HG03060 (cell line): ENCODE results near the gene P2RX6.
"Not testable (repeated sequence)": the region's sequence is repeated elsewhere in the genome, so short reads cannot be mapped to it uniquely, and the experiment has no call there.

Source experiments
- ATAC-seq: cut with Tn5 transposase; IDR thresholded peaks from one replicate; pipeline ENCODE4 v1.9.1; 2021; ENCODE audit warnings: low read depth, moderate number of reproducible peaks; ENCODE audit not compliant: unreplicated experiment

P2RX6 gene

GRCh38 chr22:21030032-21030431 is 15.1 kb downstream of the P2RX6 start:
- ATAC-seq = no peak

- no peak for ATAC-seq
These were observed 15.9 kb downstream of the P2RX6 start for GRCh38 chr22:21030621-21031544.

- ATAC-seq = no peak
These were observed 16.6 kb downstream of the P2RX6 start for GRCh38 chr22:21031545-21032036.

GRCh38 chr22:21032037-21032867 is 17.3 kb downstream of the P2RX6 start, which contains the start of gene SLC7A4:
Gene SLC7A4, minus strand, starts transcription at chr22:21032561. Its CDS starts 749 bp downstream, at chr22:21031812.
- no peak for ATAC-seq

GRCh38 chr22:21032868-21033688 is 18.1 kb downstream of the P2RX6 start:
- no peak for ATAC-seq

GRCh38 chr22:21033895-21034294 is 18.9 kb downstream of the P2RX6 start:
- no peak for ATAC-seq

- no peak for ATAC-seq
These were observed 20.0 kb downstream of the P2RX6 start for GRCh38 chr22:21034989-21035388.

- ATAC-seq = no peak
These were observed 23.4 kb downstream of the P2RX6 start for GRCh38 chr22:21038405-21038804.

- not testable (repeated sequence) for ATAC-seq
These were observed 24.2 kb downstream of the P2RX6 start for GRCh38 chr22:21039158-21039557.

GRCh38 chr22:21041937-21042336 is 27.0 kb downstream of the P2RX6 start:
- no peak for ATAC-seq

- ATAC-seq = no peak
These were observed 28.3 kb downstream of the P2RX6 start for GRCh38 chr22:21042978-21043859.

- ATAC-seq = no peak
These were observed 29.0 kb downstream of the P2RX6 start for GRCh38 chr22:21043860-21044535.

GRCh38 chr22:21044931-21045584 is 30.1 kb downstream of the P2RX6 start:
- no peak for ATAC-seq

GRCh38 chr22:21045585-21046294 is 30.8 kb downstream of the P2RX6 start, which contains the start of gene LRRC74B:
Gene LRRC74B, plus strand, starts transcription at chr22:21045946. Its CDS starts 41 bp downstream, at chr22:21045987.
- ATAC-seq = no peak

GRCh38 chr22:21047035-21047661 is 32.2 kb downstream of the P2RX6 start:
- ATAC-seq = no peak

- no peak for ATAC-seq
These were observed 32.8 kb downstream of the P2RX6 start for GRCh38 chr22:21047730-21048129.

- not testable (repeated sequence) for ATAC-seq
These were observed 33.5 kb downstream of the P2RX6 start for GRCh38 chr22:21048448-21048847.
